GM20000 (cell line): Measurements from ENCODE around the gene ASF1A.

Experiments used
- DNase-seq: peaks from one replicate; pipeline ENCODE4 v3.0.0; 2012; ENCODE audit warnings: low spot score
- CTCF ChIP-seq: IDR thresholded peaks from 2 replicates; pipeline ENCODE4 v1.5.1; 2012; ENCODE audit warnings: mild to moderate bottlenecking, control low read depth; ENCODE audit errors: extremely low read depth, missing control alignments

The ASF1A gene

GRCh38 chr6:118913161-118913560 is 19.2 kb downstream of the ASF1A start:
- no peak for TF ChIP-seq CTCF
- DNase-seq, result no peak

- no peak for TF ChIP-seq CTCF
- no peak for DNase-seq
Observed at GRCh38 chr6:118914598-118914997, 20.6 kb downstream of the ASF1A start.

- TF ChIP-seq CTCF, result no peak
- DNase-seq, result no peak
Observed at GRCh38 chr6:118917546-118918328, 23.8 kb downstream of the ASF1A start.

- DNase-seq, result no peak
- TF ChIP-seq CTCF, result no peak
Observed at GRCh38 chr6:118918329-118918725, 24.4 kb downstream of the ASF1A start.

- no peak for TF ChIP-seq CTCF
- DNase-seq, result no peak
Observed at GRCh38 chr6:118921084-118921483, 27.1 kb downstream of the ASF1A start.

GRCh38 chr6:118923035-118923434 is 29.1 kb downstream of the ASF1A start:
- TF ChIP-seq CTCF, result no peak
- DNase-seq, result no peak

- no peak for DNase-seq
Observed at GRCh38 chr6:118930680-118931079, 36.7 kb downstream of the ASF1A start.

More at GRCh38 chr6:118930680-118931079, 36.7 kb downstream of the ASF1A start:
- TF ChIP-seq CTCF, result no peak
